GM20000 (cell line): ENCODE data around the gene TSPAN4.

Experiments
- DNase-seq: peaks from one replicate; pipeline ENCODE4 v3.0.0; 2012; ENCODE audit warnings: low spot score
- CTCF ChIP-seq: IDR thresholded peaks from 2 replicates; pipeline ENCODE4 v1.5.1; 2012; ENCODE audit warnings: mild to moderate bottlenecking, control low read depth; ENCODE audit errors: extremely low read depth, missing control alignments

TSPAN4 gene

DNA sequence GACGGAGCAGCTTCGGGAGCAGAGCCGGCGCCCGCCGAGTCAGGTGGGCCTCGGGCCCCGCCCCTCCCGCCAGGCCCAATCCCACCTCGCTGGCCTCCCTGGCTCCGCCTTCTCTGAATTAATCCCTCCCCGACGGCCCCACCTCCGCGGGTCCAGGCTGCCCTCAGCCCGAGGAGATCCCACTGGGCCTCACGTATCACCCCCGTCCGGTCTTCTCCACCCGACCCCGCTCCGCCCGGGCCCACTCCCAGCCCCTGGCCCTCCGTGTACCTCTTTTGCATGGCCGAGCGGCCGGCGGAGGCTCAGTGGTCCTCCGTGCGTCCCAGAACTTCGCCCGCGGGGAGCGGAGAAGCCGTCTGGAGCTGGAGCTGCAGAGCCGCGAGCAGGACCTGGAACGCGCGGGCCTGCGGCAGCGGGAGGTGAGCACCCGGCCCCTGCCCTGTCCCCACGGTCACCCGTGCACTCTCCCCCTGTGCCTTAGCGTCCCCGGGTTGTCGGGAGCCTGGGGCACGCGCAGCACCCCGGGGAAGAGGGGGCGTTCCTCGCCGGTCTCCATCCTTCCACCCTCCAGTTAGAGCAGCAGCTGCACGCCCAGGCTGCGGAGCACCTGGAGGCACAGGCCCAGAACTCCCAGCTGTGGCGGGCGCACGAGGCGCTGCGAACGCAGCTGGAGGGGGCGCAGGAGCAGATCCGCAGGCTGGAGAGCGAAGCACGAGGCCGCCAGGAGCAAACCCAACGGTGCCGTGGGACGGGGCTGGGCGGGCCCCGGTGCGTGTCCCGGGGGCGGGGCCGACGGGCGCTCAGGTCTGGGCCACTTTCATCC, 12.1 kb upstream of the TSPAN4 start:
- peak; percentile 89 for DNase-seq
- no peak for TF ChIP-seq CTCF

GRCh38 chr11:831118-831864, 11.4 kb upstream of the TSPAN4 start:
- no peak for TF ChIP-seq CTCF
- DNase-seq: no peak

- DNase-seq: no peak
- TF ChIP-seq CTCF: no peak
Measured at GRCh38 chr11:831961-832528, 10.6 kb upstream of the TSPAN4 start.

GRCh38 chr11:832529-833113, 10.0 kb upstream of the TSPAN4 start, which contains the start of gene CD151:
Gene CD151, plus strand, starts transcription at chr11:832952. Its CDS starts 3,118 bp downstream, at chr11:836070.
- TF ChIP-seq CTCF: no peak

DNA sequence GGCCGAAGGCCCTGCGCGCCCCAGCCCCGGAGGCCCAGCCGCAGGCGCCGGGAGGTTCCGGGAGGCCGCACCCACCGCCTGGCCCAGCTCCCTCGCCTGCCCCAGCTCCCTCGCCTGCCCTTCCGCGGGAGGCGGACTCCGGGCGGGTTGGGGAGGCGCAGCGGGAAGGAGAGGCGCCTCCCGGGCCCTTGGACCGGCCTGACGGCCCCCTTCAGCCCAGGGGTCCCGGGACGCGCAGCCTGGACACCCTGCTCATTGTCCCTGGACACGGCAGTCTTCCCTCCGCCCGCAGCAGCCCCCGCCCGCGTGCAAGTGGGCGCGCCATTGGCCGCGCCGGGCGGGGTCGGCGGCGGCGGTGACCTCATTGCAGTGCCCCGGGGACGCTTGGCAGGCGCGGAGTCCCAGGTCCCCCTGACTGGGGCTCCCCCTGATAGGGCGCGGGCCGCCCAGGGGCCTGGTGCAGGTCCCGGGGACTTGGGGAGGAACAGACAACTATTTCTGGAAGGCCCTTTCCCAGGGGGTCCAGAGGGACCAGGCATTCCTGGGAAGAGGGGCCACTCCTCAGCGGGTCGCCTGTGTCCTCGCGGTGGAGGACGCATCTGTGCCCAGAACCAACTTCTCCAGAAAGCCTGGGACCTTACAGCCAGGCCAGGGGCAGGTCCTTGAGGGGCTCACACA, 9.4 kb upstream of the TSPAN4 start:
- TF ChIP-seq CTCF: no peak
- peak; percentile 77 for DNase-seq

More at GRCh38 chr11:832529-833113, 10.0 kb upstream of the TSPAN4 start, which contains the start of gene CD151:
- DNase-seq: peak; percentile 94

DNA sequence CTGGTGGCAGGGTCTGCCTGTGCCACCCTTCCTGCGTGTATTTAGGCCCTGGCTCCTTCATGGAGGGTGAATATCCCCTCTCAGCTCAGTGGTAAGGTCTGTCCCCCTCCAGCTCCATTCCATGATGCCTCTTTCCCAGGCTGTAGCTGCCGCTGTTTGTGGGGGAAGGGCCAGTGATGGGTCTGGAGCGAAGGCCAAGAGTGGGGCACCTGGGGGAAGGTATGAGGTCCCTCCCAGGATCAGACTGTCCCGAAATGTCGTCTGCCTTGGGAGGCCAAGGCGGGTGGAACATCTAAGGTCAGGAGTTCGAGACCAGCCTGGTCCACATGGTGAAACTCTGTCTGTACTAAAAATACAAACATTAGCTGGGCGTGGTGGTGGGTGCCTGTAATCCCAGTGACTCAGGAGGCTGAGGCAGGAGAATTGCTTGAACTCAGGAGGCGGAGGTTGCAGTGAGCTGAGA, 8.8 kb upstream of the TSPAN4 start:
- TF ChIP-seq CTCF: no peak
- DNase-seq: no peak
